ENCODE data around the gene CCDC6.
"Not testable (repeated sequence)": the region's sequence is repeated elsewhere in the genome, so short reads cannot be mapped to it uniquely, and the experiment has no call there.

The CCDC6 gene

GRCh38 chr10:59770689-59771088, 135.7 kb downstream of the CCDC6 start:
- no peak for DNase-seq (ENCODE audit: low spot score)

- no peak for DNase-seq (ENCODE audit: low spot score)
Observed at GRCh38 chr10:59762505-59762904, 143.9 kb downstream of the CCDC6 start.

GRCh38 chr10:59757966-59758365, 148.4 kb downstream of the CCDC6 start:
- no peak for DNase-seq (ENCODE audit: low spot score)

GRCh38 chr10:59754951-59755350, 151.4 kb downstream of the CCDC6 start:
- DNase-seq (ENCODE audit: low spot score) = no peak

GRCh38 chr10:59753267-59753666, 153.1 kb downstream of the CCDC6 start, which contains the start of gene MRLN:
TSS of gene MRLN (minus strand) at chr10:59753455.
- no peak for DNase-seq (ENCODE audit: low spot score)

GRCh38 chr10:59752278-59752940, 153.9 kb downstream of the CCDC6 start:
- DNase-seq (ENCODE audit: low spot score) = no peak

- no peak for DNase-seq (ENCODE audit: low spot score)
Observed at GRCh38 chr10:59750155-59750945, 156.0 kb downstream of the CCDC6 start.

GRCh38 chr10:59748834-59749233, 157.5 kb downstream of the CCDC6 start:
- DNase-seq (ENCODE audit: low spot score) = no peak

- DNase-seq (ENCODE audit: low spot score) = no peak
Observed at GRCh38 chr10:59745163-59745650, 161.1 kb downstream of the CCDC6 start.

- not testable (repeated sequence) for DNase-seq (ENCODE audit: low spot score)
Observed at GRCh38 chr10:59744762-59745161, 161.6 kb downstream of the CCDC6 start.

- DNase-seq (ENCODE audit: low spot score) = not testable (repeated sequence)
Observed at GRCh38 chr10:59744156-59744555, 162.2 kb downstream of the CCDC6 start.

GRCh38 chr10:59741583-59741982, 164.8 kb downstream of the CCDC6 start:
- no peak for DNase-seq (ENCODE audit: low spot score)

- DNase-seq (ENCODE audit: low spot score) = no peak
Observed at GRCh38 chr10:59741048-59741447, 165.3 kb downstream of the CCDC6 start.
